SK-N-SH treated with all-trans-retinoic acid at 6 μM for 48 hours (cell line): Measurements from ENCODE around the gene SPNS3.

Source experiments
- ATAC-seq: fragments of 200-7000 bp; cut with Tn5 transposase; 3 replicates; pipeline ENCODE4 v1.9.1; 2020; ENCODE audit warnings: mild to moderate bottlenecking, moderate library complexity
- BACH2 ChIP-seq: fragments of 250-450 bp; sonication (Bioruptor Pico); IDR thresholded peaks from 2 replicates; pipeline ENCODE4 v1.9.0; 2021; ENCODE audit warnings: mild to moderate bottlenecking, borderline replicate concordance
- CSDC2 ChIP-seq: fragments of 250-450 bp; sonication (Bioruptor Pico); IDR thresholded peaks from 2 replicates; pipeline ENCODE4 v1.5.0; 2020; ENCODE audit warnings: mild to moderate bottlenecking, moderate library complexity
- CSRNP3 ChIP-seq: fragments of 250-450 bp; sonication (Bioruptor Pico); IDR thresholded peaks from 2 replicates; pipeline ENCODE4 v1.5.1; 2021; ENCODE audit warnings: mild to moderate bottlenecking, moderate library complexity
- ESRRG ChIP-seq: fragments of 250-450 bp; sonication (Bioruptor Pico); IDR thresholded peaks from 2 replicates; pipeline ENCODE4 v1.6.1; 2021; ENCODE audit warnings: mild to moderate bottlenecking
- GLIS3 ChIP-seq: fragments of 250-450 bp; sonication (Bioruptor Pico); IDR thresholded peaks from 2 replicates; pipeline ENCODE4 v1.5.0; 2020; ENCODE audit warnings: mild to moderate bottlenecking, moderate library complexity
- ISL1 ChIP-seq: fragments of 250-450 bp; sonication (Bioruptor Pico); IDR thresholded peaks from 2 replicates; pipeline ENCODE4 v2.1.2; 2022; ENCODE audit warnings: mild to moderate bottlenecking, moderate library complexity
- OSR1 ChIP-seq: fragments of 250-450 bp; sonication (Bioruptor Pico); IDR thresholded peaks from 2 replicates; pipeline ENCODE4 v1.8.0; 2022; ENCODE audit warnings: moderate library complexity, mild to moderate bottlenecking, inconsistent platforms
- PPARA ChIP-seq: fragments of 250-450 bp; sonication (Bioruptor Pico); IDR thresholded peaks from 2 replicates; pipeline ENCODE4 v1.5.0; 2020; ENCODE audit warnings: mild to moderate bottlenecking, borderline replicate concordance
- RARB ChIP-seq: fragments of 250-450 bp; sonication (Bioruptor Pico); IDR thresholded peaks from 2 replicates; pipeline ENCODE4 v1.8.0; 2021; ENCODE audit warnings: mild to moderate bottlenecking, moderate library complexity
- SNAI2 ChIP-seq: fragments of 250-450 bp; sonication (Bioruptor Pico); IDR thresholded peaks from 2 replicates; pipeline ENCODE4 v1.5.0; 2020; ENCODE audit warnings: mild to moderate bottlenecking, moderate library complexity
- TCF4 ChIP-seq: fragments of 250-450 bp; sonication (Bioruptor Pico); IDR thresholded peaks from 2 replicates; pipeline ENCODE4 v1.8.0; 2021; ENCODE audit warnings: mild to moderate bottlenecking, moderate library complexity, borderline replicate concordance
- TOX ChIP-seq: fragments of 250-450 bp; sonication (Bioruptor Pico); IDR thresholded peaks from 2 replicates; pipeline ENCODE4 v1.8.0; 2021; ENCODE audit warnings: mild to moderate bottlenecking, moderate library complexity, borderline replicate concordance
- ZC3H10 ChIP-seq: fragments of 250-450 bp; sonication (Bioruptor Pico); IDR thresholded peaks from 2 replicates; pipeline ENCODE4 v1.5.1; 2021; ENCODE audit warnings: mild to moderate bottlenecking, moderate library complexity
- ZFP3 ChIP-seq: fragments of 250-450 bp; sonication (Bioruptor Pico); IDR thresholded peaks from 2 replicates; pipeline ENCODE4 v1.5.0; 2020; ENCODE audit warnings: mild to moderate bottlenecking, moderate library complexity
- ZFP30 ChIP-seq: fragments of 450-650 bp; formaldehyde crosslinking; IDR thresholded peaks from 2 replicates; pipeline ENCODE4 v1.5.0; 2022; ENCODE audit warnings: mild to moderate bottlenecking, moderate library complexity
- ZNF565 ChIP-seq: fragments of 450-650 bp; formaldehyde crosslinking; conservative IDR thresholded peaks from 2 replicates; pipeline ENCODE4 v1.5.0; 2020; ENCODE audit warnings: low read depth, mild to moderate bottlenecking, moderate library complexity
- ZNF70 ChIP-seq: fragments of 450-650 bp; formaldehyde crosslinking; IDR thresholded peaks from 2 replicates; pipeline ENCODE4 v1.5.0; 2020; ENCODE audit warnings: mild to moderate bottlenecking, moderate library complexity
- ZNF8 ChIP-seq: fragments of 450-650 bp; formaldehyde crosslinking; IDR thresholded peaks from 2 replicates; pipeline ENCODE4 v1.5.0; 2020; ENCODE audit warnings: mild to moderate bottlenecking, moderate library complexity
- TF ChIP-seq, protein P1 (sequence below): fragments of 250-450 bp; sonication (Bioruptor Pico); IDR thresholded peaks from 2 replicates; pipeline ENCODE4 v1.5.1; 2020; ENCODE audit warnings: low read depth, mild to moderate bottlenecking, moderate library complexity
- TF ChIP-seq, protein P2 (sequence below): fragments of 250-450 bp; sonication (Bioruptor Pico); IDR thresholded peaks from 2 replicates; pipeline ENCODE4 v1.8.0; 2021; ENCODE audit warnings: low read depth, mild to moderate bottlenecking, moderate library complexity, borderline replicate concordance
- TF ChIP-seq, protein P3 (sequence below): fragments of 250-450 bp; sonication (Bioruptor Pico); IDR thresholded peaks from 2 replicates; pipeline ENCODE4 v1.8.0; 2020; ENCODE audit warnings: mild to moderate bottlenecking, moderate library complexity, borderline replicate concordance

Gene SPNS3

GRCh38 chr17:4499431-4500190 lies 65.9 kb downstream of the SPNS3 start:
- no peak for ATAC-seq
- no peak for TF ChIP-seq TCF4 (CRISPR knock-in tag)

- TF ChIP-seq ISL1 (CRISPR knock-in tag) (no peak), ZNF70 (CRISPR knock-in tag) (no peak), ZNF565 (CRISPR knock-in tag) (no peak), CSDC2 (CRISPR knock-in tag) (no peak)
- TF ChIP-seq, protein P1, sequence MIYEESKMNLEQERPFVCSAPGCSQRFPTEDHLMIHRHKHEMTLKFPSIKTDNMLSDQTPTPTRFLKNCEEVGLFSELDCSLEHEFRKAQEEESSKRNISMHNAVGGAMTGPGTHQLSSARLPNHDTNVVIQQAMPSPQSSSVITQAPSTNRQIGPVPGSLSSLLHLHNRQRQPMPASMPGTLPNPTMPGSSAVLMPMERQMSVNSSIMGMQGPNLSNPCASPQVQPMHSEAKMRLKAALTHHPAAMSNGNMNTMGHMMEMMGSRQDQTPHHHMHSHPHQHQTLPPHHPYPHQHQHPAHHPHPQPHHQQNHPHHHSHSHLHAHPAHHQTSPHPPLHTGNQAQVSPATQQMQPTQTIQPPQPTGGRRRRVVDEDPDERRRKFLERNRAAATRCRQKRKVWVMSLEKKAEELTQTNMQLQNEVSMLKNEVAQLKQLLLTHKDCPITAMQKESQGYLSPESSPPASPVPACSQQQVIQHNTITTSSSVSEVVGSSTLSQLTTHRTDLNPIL (CRISPR knock-in tag), result no peak
- ATAC-seq, result no peak
Observed at GRCh38 chr17:4500191-4500571, 66.4 kb downstream of the SPNS3 start.

GRCh38 chr17:4501295-4501949 lies 67.7 kb downstream of the SPNS3 start:
- TF ChIP-seq ISL1 (CRISPR knock-in tag) (no peak), BACH2 (CRISPR knock-in tag) (no peak), GLIS3 (CRISPR knock-in tag) (no peak), ZC3H10 (CRISPR knock-in tag) (no peak), ESRRG (CRISPR knock-in tag) (no peak), CSRNP3 (CRISPR knock-in tag) (no peak), TCF4 (CRISPR knock-in tag) (no peak), SNAI2 (CRISPR knock-in tag) (no peak), ZNF70 (CRISPR knock-in tag) (no peak), OSR1 (CRISPR knock-in tag) (no peak), ZFP30 (CRISPR knock-in tag) (no peak), ZNF8 (CRISPR knock-in tag) (no peak), RARB (CRISPR knock-in tag) (no peak), TOX (CRISPR knock-in tag) (no peak), PPARA (CRISPR knock-in tag) (no peak), CSDC2 (CRISPR knock-in tag) (no peak)
- TF ChIP-seq, protein P2, sequence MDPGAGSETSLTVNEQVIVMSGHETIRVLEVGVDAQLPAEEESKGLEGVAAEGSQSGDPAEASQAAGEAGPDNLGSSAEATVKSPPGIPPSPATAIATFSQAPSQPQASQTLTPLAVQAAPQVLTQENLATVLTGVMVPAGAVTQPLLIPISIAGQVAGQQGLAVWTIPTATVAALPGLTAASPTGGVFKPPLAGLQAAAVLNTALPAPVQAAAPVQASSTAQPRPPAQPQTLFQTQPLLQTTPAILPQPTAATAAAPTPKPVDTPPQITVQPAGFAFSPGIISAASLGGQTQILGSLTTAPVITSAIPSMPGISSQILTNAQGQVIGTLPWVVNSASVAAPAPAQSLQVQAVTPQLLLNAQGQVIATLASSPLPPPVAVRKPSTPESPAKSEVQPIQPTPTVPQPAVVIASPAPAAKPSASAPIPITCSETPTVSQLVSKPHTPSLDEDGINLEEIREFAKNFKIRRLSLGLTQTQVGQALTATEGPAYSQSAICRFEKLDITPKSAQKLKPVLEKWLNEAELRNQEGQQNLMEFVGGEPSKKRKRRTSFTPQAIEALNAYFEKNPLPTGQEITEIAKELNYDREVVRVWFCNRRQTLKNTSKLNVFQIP, result no peak
- ATAC-seq, result no peak

GRCh38 chr17:4502466-4503154 lies 68.9 kb downstream of the SPNS3 start:
- ATAC-seq, result no peak
- TF ChIP-seq TCF4 (CRISPR knock-in tag), result no peak
- TF ChIP-seq CSDC2 (CRISPR knock-in tag), result no peak
- TF ChIP-seq, protein P2, result no peak
- TF ChIP-seq RARB (CRISPR knock-in tag), result no peak
- no peak for TF ChIP-seq OSR1 (CRISPR knock-in tag)
- no peak for TF ChIP-seq PPARA (CRISPR knock-in tag)
- no peak for TF ChIP-seq TOX (CRISPR knock-in tag)
- no peak for TF ChIP-seq ISL1 (CRISPR knock-in tag)
- TF ChIP-seq, protein P3, sequence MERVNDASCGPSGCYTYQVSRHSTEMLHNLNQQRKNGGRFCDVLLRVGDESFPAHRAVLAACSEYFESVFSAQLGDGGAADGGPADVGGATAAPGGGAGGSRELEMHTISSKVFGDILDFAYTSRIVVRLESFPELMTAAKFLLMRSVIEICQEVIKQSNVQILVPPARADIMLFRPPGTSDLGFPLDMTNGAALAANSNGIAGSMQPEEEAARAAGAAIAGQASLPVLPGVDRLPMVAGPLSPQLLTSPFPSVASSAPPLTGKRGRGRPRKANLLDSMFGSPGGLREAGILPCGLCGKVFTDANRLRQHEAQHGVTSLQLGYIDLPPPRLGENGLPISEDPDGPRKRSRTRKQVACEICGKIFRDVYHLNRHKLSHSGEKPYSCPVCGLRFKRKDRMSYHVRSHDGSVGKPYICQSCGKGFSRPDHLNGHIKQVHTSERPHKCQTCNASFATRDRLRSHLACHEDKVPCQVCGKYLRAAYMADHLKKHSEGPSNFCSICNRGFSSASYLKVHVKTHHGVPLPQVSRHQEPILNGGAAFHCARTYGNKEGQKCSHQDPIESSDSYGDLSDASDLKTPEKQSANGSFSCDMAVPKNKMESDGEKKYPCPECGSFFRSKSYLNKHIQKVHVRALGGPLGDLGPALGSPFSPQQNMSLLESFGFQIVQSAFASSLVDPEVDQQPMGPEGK (CRISPR knock-in tag), result no peak
- TF ChIP-seq ZC3H10 (CRISPR knock-in tag), result no peak
- no peak for TF ChIP-seq ZNF70 (CRISPR knock-in tag)
- no peak for TF ChIP-seq ZFP3 (CRISPR knock-in tag)
- TF ChIP-seq, all 23 proteins: peak for 0
